Measurements from ENCODE around the gene OR2M2.

OR2M2 gene

GRCh38 chr1:248174521-248174920 is at the start of gene OR2M2:
TSS of gene OR2M2 (plus strand) at chr1:248174821. CDS start at chr1:248179986, 5,165 bp downstream.
- no peak for DNase-seq (ENCODE audit: low read depth)

GRCh38 chr1:248127653-248128052 is 47.0 kb upstream of the OR2M2 start:
- no peak for DNase-seq (ENCODE audit: low read depth)

- no peak for DNase-seq (ENCODE audit: low read depth)
Observed at GRCh38 chr1:248136811-248137210, 37.8 kb upstream of the OR2M2 start.

GRCh38 chr1:248140846-248141245 is 33.8 kb upstream of the OR2M2 start:
- no peak for DNase-seq (ENCODE audit: low read depth)

- DNase-seq (ENCODE audit: low read depth), result no peak
Observed at GRCh38 chr1:248143311-248143710, 31.3 kb upstream of the OR2M2 start.

- DNase-seq (ENCODE audit: low read depth), result no peak
Observed at GRCh38 chr1:248144513-248145198, 30.0 kb upstream of the OR2M2 start, which contains the start of gene OR2M5. TSS of gene OR2M5 (plus strand) at chr1:248145148. CDS start at chr1:248145148, 0 bp downstream.

GRCh38 chr1:248152056-248152827 is 22.4 kb upstream of the OR2M2 start:
- DNase-seq (ENCODE audit: low read depth), result no peak

GRCh38 chr1:248155927-248156326 is 18.7 kb upstream of the OR2M2 start:
- no peak for DNase-seq (ENCODE audit: low read depth)

GRCh38 chr1:248158758-248159157 is 15.9 kb upstream of the OR2M2 start:
- DNase-seq (ENCODE audit: low read depth), result no peak

- no peak for DNase-seq (ENCODE audit: low read depth)
Observed at GRCh38 chr1:248164031-248164430, 10.6 kb upstream of the OR2M2 start.

- DNase-seq (ENCODE audit: low read depth), result no peak
Observed at GRCh38 chr1:248165186-248165585, 9.4 kb upstream of the OR2M2 start.

GRCh38 chr1:248183996-248184395 is 9.4 kb downstream of the OR2M2 start:
- DNase-seq (ENCODE audit: low read depth), result no peak

- DNase-seq (ENCODE audit: low read depth), result no peak
Observed at GRCh38 chr1:248187363-248187762, 12.7 kb downstream of the OR2M2 start.

- no peak for DNase-seq (ENCODE audit: low read depth)
Observed at GRCh38 chr1:248189026-248189425, 14.4 kb downstream of the OR2M2 start.

- DNase-seq (ENCODE audit: low read depth), result no peak
Observed at GRCh38 chr1:248194117-248194516, 19.5 kb downstream of the OR2M2 start.

- no peak for DNase-seq (ENCODE audit: low read depth)
Observed at GRCh38 chr1:248196965-248197364, 22.3 kb downstream of the OR2M2 start, which contains the start of gene OR2M3. TSS of gene OR2M3 (plus strand) at chr1:248197265. CDS start at chr1:248203068, 5,803 bp downstream.

- no peak for DNase-seq (ENCODE audit: low read depth)
Observed at GRCh38 chr1:248215880-248216279, 41.3 kb downstream of the OR2M2 start.

- DNase-seq (ENCODE audit: low read depth), result no peak
Observed at GRCh38 chr1:248225537-248225936, 50.9 kb downstream of the OR2M2 start.

GRCh38 chr1:248229360-248229908 is 54.8 kb downstream of the OR2M2 start:
- no peak for DNase-seq (ENCODE audit: low read depth)

Measured in EH (cell line).